NCI-H226 (cell line): ENCODE measurements around the gene APOL2.
"Not testable (repeated sequence)": the region's sequence is repeated elsewhere in the genome, so short reads cannot be mapped to it uniquely, and the experiment has no call there.

Experiments used
- DNase-seq: peaks from one replicate; pipeline ENCODE4 v3.0.0-alpha.2; 2015

Gene APOL2

GRCh38 chr22:36262307-36262706 lies 23.0 kb upstream of the APOL2 start:
- DNase-seq = not testable (repeated sequence)

- DNase-seq = not testable (repeated sequence)
Measured at GRCh38 chr22:36261675-36262074, 22.3 kb upstream of the APOL2 start.

GRCh38 chr22:36259615-36260300 lies 20.4 kb upstream of the APOL2 start:
- DNase-seq = no peak

DNA sequence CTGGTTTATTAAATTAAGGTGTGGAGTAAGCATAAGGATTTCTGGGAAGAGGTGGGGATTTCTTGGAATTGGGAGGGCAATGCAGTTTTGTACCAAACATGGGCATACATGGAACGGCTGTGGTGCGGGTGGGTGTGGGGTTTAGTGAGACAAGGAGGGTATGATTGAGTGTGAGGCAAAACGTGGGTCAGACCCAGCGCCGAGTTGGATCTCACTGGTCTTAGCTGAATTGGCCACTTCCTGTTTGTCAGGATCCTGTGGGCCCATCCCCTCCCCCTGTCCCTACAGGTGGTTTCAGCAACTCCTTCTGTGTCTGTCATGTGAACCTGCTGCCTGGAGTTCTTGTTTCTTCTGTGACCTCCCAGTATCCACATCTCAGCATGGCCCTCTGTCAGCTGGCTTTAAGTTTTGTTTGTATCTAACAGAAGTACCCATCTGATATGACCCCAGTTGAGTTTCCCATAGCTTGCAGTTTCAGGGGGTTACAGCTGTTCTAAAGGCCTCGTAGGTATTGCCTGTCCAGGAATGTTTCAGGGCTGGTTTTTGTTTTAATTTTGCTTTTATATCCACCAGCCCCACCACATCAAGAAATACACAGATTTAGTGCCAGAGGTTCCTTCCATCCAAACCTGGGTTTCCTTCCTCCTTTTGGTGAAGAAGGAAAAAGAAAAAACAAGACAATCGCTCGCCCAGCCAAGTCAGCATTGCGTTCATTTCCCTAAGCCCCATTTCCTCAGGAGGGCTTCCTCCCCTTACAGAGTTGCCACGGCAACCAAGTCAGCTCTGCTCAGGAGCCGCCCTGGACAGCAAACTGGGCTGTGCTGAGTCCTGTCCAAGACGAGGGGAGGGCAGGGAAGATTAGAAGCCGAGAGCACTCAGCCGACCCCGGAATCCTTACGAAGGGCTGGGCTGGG lies 19.6 kb upstream of the APOL2 start:
- no peak for DNase-seq

DNA sequence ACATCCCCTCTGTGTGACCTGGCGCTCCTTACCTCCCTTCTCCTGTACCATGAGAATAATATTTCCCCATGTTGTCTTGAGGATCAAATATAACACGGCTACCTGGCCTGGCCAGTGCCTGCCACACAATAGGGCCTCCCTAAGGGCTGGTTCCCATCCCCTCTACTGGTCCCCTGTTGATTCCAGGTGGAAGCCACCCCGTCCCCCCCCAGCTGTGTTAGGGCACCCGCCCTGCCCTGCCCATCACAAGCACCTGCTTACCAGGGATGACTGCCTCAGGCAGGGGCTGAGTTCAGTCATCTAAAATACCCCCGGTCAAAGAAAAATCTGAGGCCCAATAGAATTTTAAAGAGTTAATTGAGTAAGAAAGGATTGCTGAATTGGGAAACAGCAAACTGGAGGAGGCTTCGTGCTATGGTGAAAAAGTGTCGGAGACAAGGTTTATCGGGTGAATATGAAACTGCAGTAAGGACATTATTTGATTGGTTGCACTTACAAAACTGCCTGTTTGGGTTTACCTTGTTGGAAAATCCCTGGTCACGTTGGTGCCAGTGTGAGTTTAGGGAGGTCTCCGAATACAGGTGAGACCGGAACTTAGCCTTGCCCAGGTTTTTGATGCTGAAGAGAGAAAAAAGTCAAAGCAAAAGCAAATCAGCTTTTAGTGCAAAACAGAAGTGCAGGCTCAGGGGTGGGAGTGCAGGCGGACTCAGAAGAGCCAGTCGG lies 18.8 kb upstream of the APOL2 start:
- no peak for DNase-seq

GRCh38 chr22:36257308-36257707 lies 18.0 kb upstream of the APOL2 start:
- no peak for DNase-seq

DNA sequence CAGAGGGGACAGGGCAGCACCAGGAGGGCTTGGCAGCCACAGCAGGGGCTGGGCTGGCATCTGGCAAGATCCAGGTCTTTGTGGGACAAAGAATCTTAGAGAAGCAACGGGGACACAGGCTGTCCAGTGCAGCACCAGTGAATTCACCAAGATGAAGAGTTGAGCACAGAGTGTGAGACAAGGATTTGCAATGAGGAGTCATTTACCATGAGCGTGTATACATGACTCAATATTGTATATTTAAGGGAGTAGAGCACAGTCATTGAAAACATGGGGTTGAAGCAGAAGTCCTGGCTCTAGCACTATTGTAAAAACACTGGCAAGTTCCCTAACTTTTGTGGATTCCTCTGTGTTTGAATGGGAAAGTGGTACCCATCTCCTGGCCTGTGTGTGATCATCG lies 17.2 kb upstream of the APOL2 start:
- no peak for DNase-seq

DNA sequence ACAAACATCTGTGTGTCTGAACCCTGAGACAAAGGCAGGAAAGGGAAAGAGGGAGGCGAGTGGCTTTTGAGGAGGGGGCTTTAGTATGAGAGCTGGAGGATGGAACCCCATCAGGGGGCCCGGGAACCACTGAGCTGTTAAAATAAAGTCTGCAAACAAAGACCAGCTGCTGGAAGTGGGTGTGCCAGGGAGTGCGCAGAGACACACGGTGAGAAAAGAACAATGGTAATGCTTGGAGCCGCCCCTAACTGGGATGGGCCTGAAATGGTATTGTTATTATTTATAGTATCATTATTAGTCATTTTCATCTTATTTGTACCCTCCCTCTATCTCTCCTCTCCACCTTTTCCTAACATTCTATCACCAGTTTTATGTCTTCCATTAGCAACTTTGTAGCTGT lies 16.2 kb upstream of the APOL2 start:
- DNase-seq = not testable (repeated sequence)

- no peak for DNase-seq
Measured at GRCh38 chr22:36253523-36254490, 14.5 kb upstream of the APOL2 start.

GRCh38 chr22:36252754-36253522 lies 13.6 kb upstream of the APOL2 start, which contains the start of gene APOL1:
Gene APOL1, plus strand, starts transcription at chr22:36253133. Its CDS starts 1,823 bp downstream, at chr22:36254956.
- peak; percentile 43 for DNase-seq

GRCh38 chr22:36251979-36252608 lies 12.8 kb upstream of the APOL2 start:
- DNase-seq = not testable (repeated sequence)

GRCh38 chr22:36250292-36250960 lies 11.1 kb upstream of the APOL2 start:
- not testable (repeated sequence) for DNase-seq

GRCh38 chr22:36249160-36249559 lies 9.8 kb upstream of the APOL2 start:
- no peak for DNase-seq

GRCh38 chr22:36247955-36248354 lies 8.6 kb upstream of the APOL2 start:
- DNase-seq = no peak

GRCh38 chr22:36246718-36247117 lies 7.4 kb upstream of the APOL2 start:
- DNase-seq = no peak

- no peak for DNase-seq
Measured at GRCh38 chr22:36245805-36246356, 6.6 kb upstream of the APOL2 start.

DNA sequence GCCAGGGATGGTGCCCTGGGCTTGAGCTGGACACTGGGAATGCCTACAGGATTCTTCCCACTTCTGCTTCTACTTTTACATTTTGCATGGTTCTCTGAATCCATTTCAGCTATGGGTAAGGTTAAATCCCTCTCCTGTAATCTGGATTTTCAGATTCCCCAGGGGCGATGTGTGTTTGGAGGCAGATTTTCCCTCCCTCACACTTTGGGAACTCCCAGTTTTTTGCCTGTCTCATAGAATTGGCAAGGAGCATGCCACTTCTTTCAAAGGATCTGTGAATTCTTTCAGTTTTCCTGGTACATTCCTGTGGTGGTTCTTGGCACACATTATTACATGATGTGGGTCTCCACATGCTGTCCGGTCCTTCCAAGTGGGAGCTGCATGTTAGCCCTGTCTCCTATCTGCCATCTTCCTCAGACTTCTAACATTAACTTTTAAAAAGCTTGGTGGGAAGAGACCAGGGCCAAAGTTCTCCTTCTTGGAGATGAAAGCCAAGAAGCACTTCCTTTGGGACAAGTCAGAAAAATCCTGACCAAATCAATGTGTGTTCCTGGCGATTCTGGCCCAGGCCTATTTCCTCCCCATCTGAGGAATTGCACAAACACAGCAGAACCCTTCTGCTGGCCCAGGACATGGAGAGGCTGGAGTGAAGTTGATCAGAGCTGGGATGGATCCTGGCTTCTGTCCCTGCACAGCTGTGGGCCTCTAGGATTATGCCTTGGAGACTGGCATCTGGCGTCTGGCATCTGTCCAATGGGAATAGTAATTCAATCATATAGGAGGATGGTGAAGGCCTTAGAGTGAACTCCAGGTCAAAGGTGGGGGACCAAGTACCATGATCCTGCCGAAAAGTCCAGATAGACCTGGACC lies 5.4 kb upstream of the APOL2 start:
- DNase-seq = peak; percentile 45

GRCh38 chr22:36243986-36244385 lies 4.7 kb upstream of the APOL2 start:
- no peak for DNase-seq

DNA sequence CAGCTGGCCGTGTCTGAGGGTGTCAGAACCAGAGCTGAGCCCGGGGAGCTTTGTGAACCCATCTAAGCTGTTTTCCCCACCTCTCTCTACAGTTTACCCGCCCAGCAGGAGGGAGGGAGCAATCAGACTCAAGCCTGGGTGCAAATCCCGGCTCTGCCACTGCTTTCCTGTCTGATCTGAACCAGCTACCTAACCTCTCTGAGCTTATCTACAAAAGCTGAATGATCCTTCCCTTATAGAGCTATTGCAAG lies 252 bp downstream of the APOL2 start:
- DNase-seq = no peak
